Islet of Langerhans (tissue), 1 donor: ENCODE measurements around the gene RAVER1.

Source experiments
- FAIRE-seq: peaks from one replicate; lab custom pipeline; 2011; peaks lifted over from hg19 to GRCh38; lab: Jason Lieb, UNC

RAVER1 gene

GRCh38 chr19:10317857-10318462 is 15.4 kb downstream of the RAVER1 start:
- FAIRE-seq: no peak

- no peak for FAIRE-seq
Observed at GRCh38 chr19:10317045-10317856, 16.1 kb downstream of the RAVER1 start.

GRCh38 chr19:10316229-10317044 is 16.9 kb downstream of the RAVER1 start:
- FAIRE-seq: no peak

GRCh38 chr19:10315335-10316214 is 17.8 kb downstream of the RAVER1 start, which contains the start of gene FDX2:
Gene FDX2 (minus strand): TSS chr19:10316015. CDS start chr19:10315996, 19 bp downstream.
- FAIRE-seq: no peak

GRCh38 chr19:10309423-10309822 is 23.9 kb downstream of the RAVER1 start, which contains the start of gene ZGLP1:
Gene ZGLP1 (minus strand): TSS chr19:10309815.
- FAIRE-seq: no peak

GRCh38 chr19:10306327-10306726 is 27.0 kb downstream of the RAVER1 start:
- FAIRE-seq: no peak

GRCh38 chr19:10305139-10305806 is 28.1 kb downstream of the RAVER1 start:
- FAIRE-seq: no peak

- no peak for FAIRE-seq
Observed at GRCh38 chr19:10299545-10300458, 33.5 kb downstream of the RAVER1 start.

GRCh38 chr19:10295847-10296591 is 37.3 kb downstream of the RAVER1 start:
- FAIRE-seq: no peak

GRCh38 chr19:10295305-10295846 is 38.0 kb downstream of the RAVER1 start:
- FAIRE-seq: no peak

GRCh38 chr19:10294368-10294697 is 39.0 kb downstream of the RAVER1 start:
- no peak for FAIRE-seq

GRCh38 chr19:10293637-10294367 is 39.5 kb downstream of the RAVER1 start:
- no peak for FAIRE-seq

- no peak for FAIRE-seq
Observed at GRCh38 chr19:10292789-10293636, 40.3 kb downstream of the RAVER1 start.

- no peak for FAIRE-seq
Observed at GRCh38 chr19:10292206-10292788, 41.0 kb downstream of the RAVER1 start.

- no peak for FAIRE-seq
Observed at GRCh38 chr19:10291554-10292205, 41.6 kb downstream of the RAVER1 start.

- FAIRE-seq: no peak
Observed at GRCh38 chr19:10290876-10291553, 42.3 kb downstream of the RAVER1 start.
